Glomerular endothelial cell (primary cell): Measurements from ENCODE around the gene KDM3B. TPM values are rescaled to one million over a fixed set of nuclear protein-coding genes. Genes with fewer than 3 reads are reported as not detected.

Source experiments
- DNase-seq: peaks from one replicate; pipeline ENCODE4 v3.0.0-alpha.2; 2011; ENCODE audit warnings: low read depth, low spot score; ENCODE audit errors: extremely low read depth
- total RNA-seq: library from RNA; depleted of rRNA; stranded (reverse); fragments of >200 nt; gene quantifications from 2 replicates; pipeline ENCODE4 v1.2.3, GENCODE V29; 2015

The KDM3B gene
- total RNA-seq, 1 donor from 2014 or later, result 41.2 TPM

GRCh38 chr5:138344887-138345622, 7.4 kb upstream of the KDM3B start:
- DNase-seq, result no peak

DNA sequence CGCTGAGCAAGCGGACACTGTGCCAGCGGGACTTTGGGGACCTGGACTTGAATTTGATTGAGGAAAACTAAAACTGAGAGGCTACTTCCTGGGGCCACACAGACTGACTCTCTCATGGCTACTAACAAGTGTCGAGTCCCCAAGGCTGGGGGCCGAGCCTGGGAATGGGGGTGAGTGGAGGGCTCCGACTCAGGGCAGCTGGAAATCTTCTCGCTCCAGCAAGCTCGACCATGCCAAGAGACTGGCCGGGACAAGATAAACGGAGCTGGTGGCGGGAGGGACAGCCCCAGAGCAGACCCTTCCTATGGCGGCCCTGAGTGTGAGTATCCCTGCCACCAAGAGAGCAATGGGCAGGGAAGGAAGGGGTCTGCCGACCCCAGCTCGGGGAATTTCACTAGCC, 5.6 kb upstream of the KDM3B start:
- no peak for DNase-seq

DNA sequence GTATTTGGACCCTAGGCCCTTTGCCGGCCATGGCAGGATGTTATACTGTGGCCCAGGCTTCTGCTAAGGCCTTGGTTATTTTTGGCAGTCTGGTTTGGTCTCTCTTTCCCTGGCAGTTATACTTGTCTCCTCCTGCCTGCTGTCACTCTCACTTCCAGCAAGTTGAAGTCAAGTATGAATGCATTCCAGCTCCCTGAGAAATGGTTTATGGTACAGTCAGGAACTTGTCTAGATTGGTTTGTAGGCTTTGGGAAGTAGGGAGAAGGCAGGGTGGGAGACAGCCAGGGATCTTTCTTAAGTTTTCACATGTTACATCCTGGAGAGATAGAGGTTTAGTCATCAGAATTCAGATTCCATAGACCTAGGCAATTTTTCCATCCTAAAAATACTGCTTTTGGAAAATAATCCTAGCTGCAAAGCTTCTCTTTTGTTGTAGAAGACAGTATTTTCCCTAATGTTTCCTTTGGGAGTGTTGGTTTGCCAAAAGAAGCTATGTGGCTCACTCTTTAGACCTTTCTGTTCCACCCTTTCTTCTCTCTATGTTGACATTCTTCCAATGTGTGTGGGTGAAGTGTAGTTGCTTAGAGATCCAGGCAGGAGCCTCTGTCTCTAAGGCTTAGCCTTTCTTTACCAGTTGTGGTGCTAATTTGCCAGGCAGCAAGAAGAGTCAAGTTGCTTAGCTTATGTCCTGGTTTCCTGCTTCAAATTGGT, 2.5 kb upstream of the KDM3B start:
- no peak for DNase-seq

DNA sequence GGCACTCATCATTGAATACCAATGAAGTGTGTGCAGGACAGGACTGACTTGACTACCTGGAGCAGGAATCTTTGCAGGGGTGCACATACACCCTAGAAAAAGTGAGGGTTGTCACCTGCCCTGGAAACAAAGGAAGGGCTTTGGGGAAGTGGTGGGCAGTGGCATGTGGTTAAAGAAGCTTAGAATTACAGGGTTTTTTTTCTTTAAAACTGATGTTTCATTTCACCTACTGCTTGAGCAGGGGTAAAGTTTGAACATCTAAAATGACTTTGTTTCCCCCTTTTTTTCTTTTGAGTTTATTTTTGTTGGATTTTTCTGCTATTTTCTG, 2.0 kb upstream of the KDM3B start:
- no peak for DNase-seq

DNA sequence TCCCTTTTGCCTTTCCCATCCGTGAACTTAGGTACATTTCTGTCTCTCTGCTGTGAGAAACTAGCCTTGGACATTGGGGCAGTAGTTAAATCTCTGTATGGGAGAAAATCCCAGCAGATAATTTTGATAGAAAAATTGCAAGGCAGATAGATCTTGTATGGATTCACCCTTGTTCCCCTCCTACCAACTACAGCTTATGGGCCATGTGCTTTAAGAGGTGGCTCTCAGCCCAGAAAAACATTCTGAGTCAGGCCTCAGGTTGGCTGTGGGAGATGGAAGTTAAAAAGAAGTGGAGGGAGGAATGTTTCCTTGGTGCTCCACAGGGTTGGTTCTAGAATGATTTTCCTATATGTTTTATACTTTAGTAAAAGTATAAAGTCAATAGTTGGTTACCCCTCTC, 1.4 kb upstream of the KDM3B start:
- DNase-seq, result no peak

- no peak for DNase-seq
Measured at GRCh38 chr5:138351517-138351916, 968 bp upstream of the KDM3B start.

GRCh38 chr5:138352722-138353559, 456 bp downstream of the KDM3B start:
- no peak for DNase-seq

DNA sequence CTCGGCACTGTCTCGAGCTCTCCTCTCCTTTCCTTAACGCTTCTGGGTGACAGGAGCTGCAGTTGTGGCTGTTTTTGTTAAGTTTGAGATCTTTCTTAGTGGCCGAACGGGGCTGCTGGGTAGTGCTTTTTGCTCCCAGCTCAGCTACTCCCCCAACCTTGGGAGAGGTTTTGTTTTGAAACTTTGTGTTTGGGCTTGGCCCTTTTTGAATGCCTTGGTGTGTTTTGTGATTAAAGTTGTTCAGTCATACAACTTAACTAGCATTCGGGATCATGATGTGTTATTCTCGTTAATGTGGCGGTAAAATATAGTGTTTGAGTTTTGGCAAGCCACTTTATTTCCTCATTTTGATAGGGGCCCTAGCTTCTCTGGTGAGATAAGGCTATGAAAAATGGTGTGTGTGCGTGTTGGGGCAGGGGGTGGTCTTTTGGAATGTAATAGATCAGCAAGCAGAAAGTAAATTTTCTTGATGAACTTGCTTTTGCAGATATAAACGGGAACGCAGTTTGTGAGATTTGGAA, 1.1 kb downstream of the KDM3B start:
- no peak for DNase-seq

GRCh38 chr5:138354387-138354786, 1.9 kb downstream of the KDM3B start:
- DNase-seq, result no peak

GRCh38 chr5:138354926-138355378, 2.5 kb downstream of the KDM3B start:
- DNase-seq, result no peak

GRCh38 chr5:138359621-138360020, 7.1 kb downstream of the KDM3B start:
- DNase-seq, result no peak

- DNase-seq, result no peak
Measured at GRCh38 chr5:138360941-138361452, 8.5 kb downstream of the KDM3B start.

- no peak for DNase-seq
Measured at GRCh38 chr5:138364576-138364975, 12.1 kb downstream of the KDM3B start.

DNA sequence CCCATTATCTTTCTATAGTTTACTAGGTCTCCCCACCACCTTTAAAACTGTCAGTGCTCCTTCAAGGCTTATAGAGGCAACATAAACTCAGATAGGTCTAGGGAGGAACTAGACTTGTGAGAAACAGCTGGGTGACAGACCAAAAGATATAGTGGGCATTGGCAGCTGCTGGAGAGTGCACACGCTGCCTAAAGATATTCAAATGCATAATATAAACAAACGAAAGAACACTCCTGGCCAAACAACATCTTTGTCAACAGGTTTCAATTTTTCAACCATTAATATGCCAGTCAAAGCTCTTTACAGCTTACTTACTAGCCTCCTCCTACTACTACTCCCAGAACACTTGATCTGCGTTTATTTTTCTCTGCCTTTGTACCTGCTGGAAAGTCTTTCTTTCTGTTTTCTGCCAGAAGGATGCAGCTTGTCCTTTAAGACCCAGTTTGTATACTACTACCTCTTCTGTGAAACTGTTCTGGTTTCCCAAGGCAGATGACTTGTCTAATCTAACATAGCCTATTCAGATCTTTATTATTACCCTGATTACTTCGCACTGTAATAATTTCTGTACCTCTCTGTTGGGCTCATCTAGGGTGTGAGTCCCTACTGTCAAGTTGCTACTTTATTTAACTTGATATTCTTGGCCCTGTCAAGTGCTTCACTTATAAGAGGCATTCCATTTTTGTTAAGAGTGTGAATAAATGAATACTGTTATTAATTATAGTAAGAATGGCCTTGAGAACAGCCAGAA, 14.3 kb downstream of the KDM3B start:
- DNase-seq, result no peak

GRCh38 chr5:138369261-138369660, 16.8 kb downstream of the KDM3B start:
- no peak for DNase-seq

DNA sequence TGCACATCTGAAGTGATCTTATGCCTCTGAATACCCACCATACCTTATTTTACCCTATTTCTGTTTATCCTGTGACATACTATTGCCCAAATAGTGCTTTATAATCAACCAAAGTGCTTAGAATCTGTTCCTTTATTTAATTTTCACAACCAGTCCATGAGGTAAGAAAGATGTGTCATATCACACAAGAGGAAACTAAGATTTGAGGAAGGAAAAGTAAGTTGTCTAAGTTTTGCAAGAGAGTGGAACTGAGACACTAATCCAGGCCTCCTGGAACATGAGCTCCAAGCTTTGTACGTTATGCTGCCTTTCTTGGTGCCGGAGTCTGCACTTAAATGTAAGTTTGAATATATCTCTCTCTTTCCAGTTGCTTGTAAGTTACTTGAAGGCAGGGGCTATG, 17.2 kb downstream of the KDM3B start:
- no peak for DNase-seq

DNA sequence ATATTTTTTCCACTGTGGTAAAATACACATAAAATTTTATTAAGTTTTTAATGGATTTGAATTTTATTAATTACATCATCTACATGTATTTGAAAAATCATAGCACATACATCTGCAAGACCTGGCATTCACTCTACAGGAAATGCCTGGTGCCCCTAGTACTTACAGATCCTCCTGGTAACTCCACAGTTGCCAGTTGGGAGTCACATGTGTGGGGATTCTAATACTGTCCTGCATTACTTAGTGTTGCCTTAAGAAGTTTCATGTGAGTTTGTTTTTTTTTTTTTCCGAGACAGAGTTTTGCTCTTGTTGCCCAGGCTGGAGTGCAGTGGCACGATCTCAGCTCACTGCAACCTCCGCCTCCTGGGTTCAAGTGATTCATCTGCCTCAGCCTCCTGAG, 18.1 kb downstream of the KDM3B start:
- no peak for DNase-seq

DNA sequence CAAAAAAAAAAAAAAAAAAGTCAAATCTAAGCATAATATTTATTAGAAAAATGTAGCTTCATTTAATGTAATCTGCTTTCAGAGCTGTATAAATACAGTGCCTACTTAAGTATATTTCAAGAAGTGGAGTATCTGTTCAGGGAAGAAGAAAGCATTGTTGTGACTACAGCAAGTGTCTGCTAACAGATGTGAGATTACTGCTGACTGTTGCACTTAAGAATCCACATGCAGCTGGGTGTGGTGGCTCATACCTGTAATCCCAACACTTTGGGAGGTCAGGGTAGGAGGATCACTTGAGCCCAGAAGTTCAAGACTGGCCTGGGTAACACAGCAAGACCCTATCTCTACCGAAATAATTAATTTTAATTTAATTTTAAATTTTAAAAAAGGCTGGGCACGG, 19.0 kb downstream of the KDM3B start:
- no peak for DNase-seq

DNA sequence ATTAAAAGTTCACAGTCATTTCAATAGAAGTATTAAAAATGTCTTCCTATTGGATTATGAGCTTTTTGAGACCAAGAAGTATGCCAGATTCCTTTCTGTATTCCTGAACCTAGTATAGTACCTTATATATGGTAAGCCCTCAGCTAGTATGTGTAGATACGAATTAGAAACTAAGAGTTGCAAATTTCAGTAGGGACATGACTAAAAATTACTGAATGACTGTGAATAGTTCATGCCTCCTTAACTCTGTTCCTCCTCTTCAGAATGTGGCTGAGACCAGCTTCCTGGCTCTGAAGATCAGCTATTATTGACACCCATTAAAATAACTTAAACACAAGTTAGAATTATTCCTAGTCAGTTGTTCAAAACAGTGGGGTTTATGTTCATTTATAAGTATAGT, 19.7 kb downstream of the KDM3B start:
- DNase-seq, result no peak

- no peak for DNase-seq
Measured at GRCh38 chr5:138372653-138373052, 20.2 kb downstream of the KDM3B start.
